Right ventricle myocardium superior (tissue), 1 donor: ENCODE results near the gene CCDC110. TPM values are rescaled to one million over a fixed set of nuclear protein-coding genes. Genes with fewer than 3 reads are reported as not detected.

Experiments used
- ATAC-seq: fragments of 200-7000 bp; cut with Tn5 transposase; one replicate; pipeline ENCODE4 v1.9.1; 2020; ENCODE audit warnings: mild to moderate bottlenecking; ENCODE audit not compliant: poor library complexity
- DNase-seq: peaks from one replicate; pipeline ENCODE4 v3.0.0-alpha.2; 2020
- intact Hi-C: fragments of 100-400 bp; cut with DNase I; formaldehyde crosslinking; loops from one replicate; pipeline ENCODE4 v1.11.2; 2022
- total RNA-seq: library from RNA; stranded (reverse); fragmentation: NEBNext Ultra II Directional; extraction: Animal tissue kit (Norgen Biotek cat#: 25700); gene quantifications from one replicate; pipeline ENCODE4 v1.2.1, GENCODE V29; 2021
- donor health status: DM: no; HTN: yes; CAD: no; lungs with severe emphysema.

Gene CCDC110
- total RNA-seq, 1 donor from 2014 or later = 1.6 TPM

GRCh38 chr4:185435466-185435865, 36.1 kb downstream of the CCDC110 start:
- ATAC-seq = no peak
- intact Hi-C loops = no loop called here
- no peak for DNase-seq

- ATAC-seq = no peak
- intact Hi-C loops = no loop called here
- no peak for DNase-seq
Observed at GRCh38 chr4:185429660-185430059, 41.9 kb downstream of the CCDC110 start.

- DNase-seq (no peak), ATAC-seq (no peak)
- intact Hi-C loops = no loop called here
Observed at GRCh38 chr4:185426960-185427688, 44.4 kb downstream of the CCDC110 start.

- intact Hi-C loops = loop anchor here (2.0 kb wide), 1 partner anchor 45 kb away; the partner anchor contains the start of gene CCDC110
- DNase-seq (peak; percentile 94), ATAC-seq (peak; percentile 98)
Observed at GRCh38 chr4:185425647-185426352, 45.7 kb downstream of the CCDC110 start, which contains the start of gene UFSP2. TSS of gene UFSP2 (minus strand) at chr4:185425964. CDS start at chr4:185425868, 96 bp downstream.

GRCh38 chr4:185424905-185425646, 46.5 kb downstream of the CCDC110 start:
- peak; percentile 43 for ATAC-seq
- intact Hi-C loops = loop anchor here (2.0 kb wide), 1 partner anchor 46 kb away; the partner anchor contains the start of gene CCDC110
- DNase-seq = no peak

- intact Hi-C loops = no loop called here
- no peak for DNase-seq
- no peak for ATAC-seq
Observed at GRCh38 chr4:185421366-185422124, 50.0 kb downstream of the CCDC110 start.

GRCh38 chr4:185416955-185417354, 54.6 kb downstream of the CCDC110 start:
- ATAC-seq = peak; percentile 64
- intact Hi-C loops = no loop called here

GRCh38 chr4:185412412-185412811, 59.1 kb downstream of the CCDC110 start:
- intact Hi-C loops = no loop called here
- ATAC-seq (peak; percentile 44), DNase-seq (no peak)

More at GRCh38 chr4:185416955-185417354, 54.6 kb downstream of the CCDC110 start:
- DNase-seq = no peak

- ATAC-seq (no peak), DNase-seq (no peak)
- intact Hi-C loops = no loop called here
Observed at GRCh38 chr4:185411849-185412248, 59.7 kb downstream of the CCDC110 start.

- ATAC-seq = no peak
- DNase-seq = no peak
- intact Hi-C loops = loop anchor here (10.0 kb wide), 1 partner anchor 186 kb away; no protein-coding TSS in a partner anchor
Observed at GRCh38 chr4:185408432-185408831, 63.1 kb downstream of the CCDC110 start.

GRCh38 chr4:185405296-185405999, 66.1 kb downstream of the CCDC110 start:
- no peak for DNase-seq
- no peak for ATAC-seq

GRCh38 chr4:185404031-185404430, 67.5 kb downstream of the CCDC110 start:
- intact Hi-C loops = loop anchor here (10.0 kb wide), 1 partner anchor 191 kb away; no protein-coding TSS in a partner anchor
- no peak for DNase-seq
- no peak for ATAC-seq

More at GRCh38 chr4:185405296-185405999, 66.1 kb downstream of the CCDC110 start:
- intact Hi-C loops = loop anchor here (10.0 kb wide), 1 partner anchor 189 kb away; no protein-coding TSS in a partner anchor

GRCh38 chr4:185399466-185399865, 72.1 kb downstream of the CCDC110 start:
- intact Hi-C loops = loop anchor here (10.0 kb wide), 1 partner anchor 195 kb away; the partner anchor contains the start of genes CFAP97 and SNX25
- DNase-seq = no peak
- ATAC-seq = no peak

GRCh38 chr4:185398618-185399017, 72.9 kb downstream of the CCDC110 start:
- intact Hi-C loops = loop anchor here (10.0 kb wide), 1 partner anchor 194 kb away; the partner anchor contains the start of genes CFAP97 and SNX25

GRCh38 chr4:185396724-185397385, 74.7 kb downstream of the CCDC110 start, which contains the start of gene ANKRD37:
TSS of gene ANKRD37 (plus strand) at chr4:185396841. CDS start at chr4:185396924, 83 bp downstream.
- peak; percentile 62 for DNase-seq
- ATAC-seq = peak; percentile 40
- intact Hi-C loops = loop anchor here (10.0 kb wide), 1 partner anchor 192 kb away; the partner anchor contains the start of genes CFAP97 and SNX25

More at GRCh38 chr4:185398618-185399017, 72.9 kb downstream of the CCDC110 start:
- ATAC-seq (no peak), DNase-seq (no peak)

GRCh38 chr4:185395956-185396723, 75.4 kb downstream of the CCDC110 start:
- ATAC-seq (peak; percentile 98), DNase-seq (peak; percentile 98)
- intact Hi-C loops = loop anchor here (10.0 kb wide), 1 partner anchor 191 kb away; the partner anchor contains the start of genes CFAP97 and SNX25
